ENCODE results near the gene NCBP1.
"Not testable (repeated sequence)": the region's sequence is repeated elsewhere in the genome, so short reads cannot be mapped to it uniquely, and the experiment has no call there.

Gene NCBP1

DNA sequence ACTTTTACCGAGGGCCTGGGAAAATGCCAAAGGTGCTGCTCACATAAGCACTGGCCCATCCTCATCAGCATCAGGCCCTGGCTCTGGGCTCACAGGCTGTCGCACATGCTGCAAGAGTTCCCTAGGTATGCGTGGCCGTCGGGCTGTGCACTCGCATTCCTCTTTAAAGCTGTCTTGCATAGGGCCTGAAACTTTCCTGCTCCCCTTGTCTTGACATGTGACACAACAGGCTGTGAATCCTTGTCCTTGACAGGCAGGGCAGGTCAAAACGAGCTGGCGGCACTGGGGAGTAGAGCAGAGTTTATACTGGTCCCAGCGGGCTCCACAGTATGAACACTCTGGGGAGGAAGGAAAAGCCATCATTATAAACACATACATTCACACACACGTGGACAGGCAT lies 31.2 kb upstream of the NCBP1 start:
- Mint-ChIP-seq H3K4me3 (no peak overlapping the region), H3K27me3 (no peaks in the 10 kb centered on the region), H3K4me1 (peaks cover 6% of the 10 kb centered on the region), H3K9me3 (no peaks in the 10 kb centered on the region), H3K27ac (no peak overlapping the region), H3K36me3 (peaks cover 29% of the 10 kb centered on the region)
- ATAC-seq (ENCODE audit: low read depth) = no peak
- no peak for DNase-seq (ENCODE audit: low spot score in 2 of 2)

DNA sequence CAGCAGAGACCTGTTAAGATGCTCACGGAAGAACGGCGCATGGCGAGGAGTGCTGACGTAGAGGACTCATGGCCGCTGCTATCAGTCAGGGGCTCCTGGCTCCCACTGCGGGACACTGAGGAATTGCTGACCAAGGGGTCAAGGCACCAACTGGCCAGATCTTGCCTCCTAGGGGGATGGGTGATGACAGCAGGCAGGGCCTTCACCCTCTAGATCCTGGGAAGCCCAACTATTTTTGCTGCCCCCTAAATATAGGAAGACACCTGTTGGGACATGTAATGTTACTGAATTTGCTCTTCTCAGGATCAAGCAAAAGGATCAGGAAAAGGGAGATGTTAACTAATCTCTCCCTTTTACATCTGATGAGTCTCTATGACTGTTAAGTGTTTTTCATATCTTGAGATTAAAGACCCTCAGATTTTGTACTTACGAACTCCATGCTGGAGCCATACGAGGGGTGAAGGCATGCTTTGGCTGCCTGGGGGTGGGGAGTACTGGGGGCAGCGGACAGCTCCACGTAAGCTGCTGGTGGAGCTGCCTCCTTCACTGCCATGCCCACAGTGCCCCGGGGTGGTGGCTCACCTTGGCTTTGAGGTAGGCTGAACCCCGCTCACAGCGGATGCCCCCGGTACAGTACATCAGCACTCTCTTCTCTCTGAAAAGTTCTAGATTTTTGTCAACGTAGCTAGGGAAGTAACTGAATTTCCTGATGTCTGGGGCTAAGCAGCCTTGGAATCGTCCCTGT lies 28.5 kb upstream of the NCBP1 start:
- peak overlapping the region; percentile 16 for H3K27ac Mint-ChIP-seq
- no peaks in the 10 kb centered on the region for H3K27me3 Mint-ChIP-seq
- peaks cover 30% of the 10 kb centered on the region for H3K36me3 Mint-ChIP-seq
- no peaks in the 10 kb centered on the region for H3K4me1 Mint-ChIP-seq
- H3K9me3 Mint-ChIP-seq = no peaks in the 10 kb centered on the region
- H3K4me3 Mint-ChIP-seq = no peak overlapping the region
- DNase-seq (ENCODE audit: low spot score in 2 of 2) (no peak), ATAC-seq (ENCODE audit: low read depth) (no peak)

DNA sequence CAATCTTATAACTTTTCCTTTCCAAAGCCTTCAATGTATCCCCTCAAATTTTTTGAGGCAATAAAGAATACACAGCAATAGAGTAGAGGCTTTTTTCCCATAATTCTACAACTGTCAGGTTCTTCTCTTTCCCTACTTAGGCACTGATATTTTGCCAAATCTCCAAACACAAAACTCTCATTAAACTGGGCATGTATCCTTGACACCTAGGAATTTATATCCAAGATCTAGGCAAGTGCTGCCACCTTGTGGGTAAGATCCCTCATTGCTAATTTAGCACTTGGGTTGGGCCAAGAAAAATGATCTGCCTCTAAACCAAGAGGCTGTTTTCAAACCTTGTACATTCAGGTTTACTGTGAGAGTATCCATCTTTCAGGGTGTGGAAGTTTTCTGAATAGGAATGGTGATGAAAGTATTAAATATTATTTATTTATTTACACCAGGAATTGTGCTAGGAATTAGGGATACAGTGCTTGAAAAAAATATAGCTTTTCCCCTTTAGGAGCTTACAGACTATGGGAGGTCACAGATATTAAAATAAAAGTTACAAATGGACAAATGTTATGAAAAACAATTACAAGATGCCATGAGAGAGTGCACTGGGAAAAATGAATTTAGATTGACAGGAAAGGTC lies 18.1 kb upstream of the NCBP1 start:
- Mint-ChIP-seq H3K4me3 (no peak overlapping the region), H3K4me1 (peaks cover 4% of the 10 kb centered on the region), H3K36me3 (peaks cover 22% of the 10 kb centered on the region), H3K27me3 (no peaks in the 10 kb centered on the region), H3K9me3 (no peaks in the 10 kb centered on the region), H3K27ac (no peak overlapping the region)
- ATAC-seq (ENCODE audit: low read depth) (peak; percentile 49), DNase-seq (ENCODE audit: low spot score in 2 of 2) (peak; percentile 45 to 46)

DNA sequence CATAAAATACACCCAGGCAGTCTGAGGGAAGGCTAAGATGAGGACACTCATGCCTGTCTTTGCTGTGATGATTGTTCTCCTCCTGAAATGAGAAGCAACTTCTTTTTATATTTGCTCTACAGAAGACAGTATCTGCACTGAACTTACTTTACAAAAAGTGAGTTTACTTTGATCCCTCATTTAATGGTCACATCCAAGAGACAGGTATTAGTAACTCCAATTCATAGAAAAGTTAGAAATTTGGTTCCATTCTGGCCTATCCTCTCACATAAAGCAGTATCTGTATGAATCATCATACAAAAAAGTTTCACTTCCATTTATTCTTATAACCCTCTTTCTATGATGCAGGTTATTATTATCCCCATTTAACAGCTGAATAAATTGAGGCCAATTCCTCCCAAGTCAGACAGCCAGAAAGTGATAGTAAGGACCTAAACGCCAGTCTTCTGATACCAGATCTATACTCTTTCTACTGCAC lies 15.6 kb upstream of the NCBP1 start:
- Mint-ChIP-seq H3K4me1 (peaks cover 4% of the 10 kb centered on the region), H3K27me3 (no peaks in the 10 kb centered on the region), H3K4me3 (no peak overlapping the region), H3K9me3 (no peaks in the 10 kb centered on the region), H3K27ac (peak overlapping the region; percentile 71), H3K36me3 (peaks cover 18% of the 10 kb centered on the region)
- ATAC-seq (ENCODE audit: low read depth) = peak; percentile 45
- no peak for DNase-seq (ENCODE audit: low spot score in 2 of 2)

DNA sequence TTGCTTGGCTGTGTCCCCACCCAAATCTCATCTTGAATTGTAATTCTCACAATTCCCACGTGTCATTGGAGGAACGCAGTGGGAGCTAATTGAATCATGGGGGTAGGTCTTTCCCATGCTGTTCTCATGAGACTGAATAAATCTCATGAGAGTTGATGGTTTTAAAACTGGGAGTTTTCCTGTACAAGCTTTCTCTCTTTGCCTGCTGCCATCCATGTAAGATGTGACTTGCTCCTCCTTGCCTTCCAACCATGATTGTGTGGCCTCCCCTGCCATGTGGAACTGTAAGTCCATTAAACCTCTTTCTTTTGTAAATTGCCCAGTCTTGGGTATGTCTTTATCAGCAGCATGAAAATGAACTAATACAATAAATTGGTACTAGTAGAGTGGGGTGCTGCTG lies 13.6 kb upstream of the NCBP1 start:
- DNase-seq (ENCODE audit: low spot score in 2 of 2); H3K4me1 Mint-ChIP-seq; ATAC-seq (ENCODE audit: low read depth); H3K27me3 Mint-ChIP-seq; H3K4me3 Mint-ChIP-seq; H3K9me3 Mint-ChIP-seq; H3K27ac Mint-ChIP-seq: not testable (repeated sequence)
- H3K36me3 Mint-ChIP-seq = peaks cover 23% of the 10 kb centered on the region

DNA sequence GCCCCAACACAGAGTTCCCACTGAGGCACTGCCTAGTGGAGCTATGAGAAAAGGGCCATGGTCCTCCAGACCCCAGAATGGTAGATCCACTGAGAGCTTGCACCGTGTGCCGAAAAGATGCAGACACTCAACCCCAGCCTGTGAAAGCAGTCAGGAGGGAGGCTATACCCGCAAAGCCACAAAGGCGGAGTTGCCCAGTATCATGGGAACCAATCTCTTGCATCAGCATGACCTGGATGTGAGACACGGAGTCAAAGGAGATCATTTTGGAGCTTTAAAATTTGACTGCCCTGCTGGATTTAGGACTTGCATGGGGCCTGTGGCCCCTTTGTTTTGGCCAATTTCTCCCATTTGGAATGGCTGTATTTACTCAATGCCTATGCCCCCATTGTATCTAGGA lies 11.1 kb upstream of the NCBP1 start:
- H3K9me3 Mint-ChIP-seq; H3K27ac Mint-ChIP-seq; ATAC-seq (ENCODE audit: low read depth); DNase-seq (ENCODE audit: low spot score in 2 of 2); H3K4me3 Mint-ChIP-seq; H3K27me3 Mint-ChIP-seq; H3K4me1 Mint-ChIP-seq: not testable (repeated sequence)
- peaks cover 18% of the 10 kb centered on the region for H3K36me3 Mint-ChIP-seq

DNA sequence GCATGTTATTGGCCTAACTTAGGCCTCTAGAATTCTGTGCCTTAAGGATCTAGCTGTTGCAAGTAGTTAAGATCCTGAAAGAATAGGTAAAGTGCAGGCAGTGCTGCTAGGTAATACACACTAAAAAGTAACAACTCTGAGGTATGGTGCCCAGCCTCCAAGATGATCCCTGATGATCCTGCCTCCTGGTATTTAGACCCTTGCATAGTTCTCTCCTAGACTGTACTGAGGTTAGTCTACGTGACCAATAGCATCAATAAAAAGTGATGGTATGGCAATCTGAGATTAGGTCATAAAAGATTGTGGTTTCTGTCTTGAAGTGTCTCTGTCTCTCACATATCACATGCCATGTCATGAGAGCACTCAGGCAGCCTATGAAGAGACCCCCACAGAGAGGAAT lies 9.7 kb upstream of the NCBP1 start:
- no peak for ATAC-seq (ENCODE audit: low read depth)
- Mint-ChIP-seq H3K9me3 (no peaks in the 10 kb centered on the region), H3K36me3 (peaks cover 18% of the 10 kb centered on the region), H3K4me1 (peaks cover 2% of the 10 kb centered on the region), H3K27me3 (no peaks in the 10 kb centered on the region), H3K4me3 (no peak overlapping the region), H3K27ac (no peak overlapping the region)
- DNase-seq (ENCODE audit: low spot score in 2 of 2) = no peak

DNA sequence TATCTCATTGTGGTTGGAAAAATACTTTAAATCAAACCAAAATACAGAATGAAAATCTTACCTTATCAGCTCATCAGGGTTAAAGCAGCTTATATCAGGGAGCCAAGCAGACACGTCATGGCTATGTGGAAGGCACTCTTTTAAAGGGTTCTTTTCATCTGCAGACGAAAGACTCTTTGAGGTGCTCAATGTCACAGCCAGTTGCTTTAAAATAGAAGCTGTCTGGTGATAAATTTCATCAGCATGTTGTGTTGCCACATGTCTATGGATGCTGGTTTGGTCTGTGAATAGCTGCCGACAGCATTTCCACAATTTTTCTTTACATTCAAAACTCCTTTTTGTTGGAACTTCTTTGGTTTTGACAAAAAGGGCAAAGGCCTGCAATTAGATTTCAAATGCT lies 8.0 kb upstream of the NCBP1 start:
- Mint-ChIP-seq H3K36me3 (peaks cover 15% of the 10 kb centered on the region), H3K27me3 (no peaks in the 10 kb centered on the region), H3K9me3 (no peaks in the 10 kb centered on the region), H3K27ac (no peak overlapping the region), H3K4me1 (peaks cover 11% of the 10 kb centered on the region), H3K4me3 (no peak overlapping the region)
- DNase-seq (ENCODE audit: low spot score in 2 of 2) = no peak
- no peak for ATAC-seq (ENCODE audit: low read depth)

DNA sequence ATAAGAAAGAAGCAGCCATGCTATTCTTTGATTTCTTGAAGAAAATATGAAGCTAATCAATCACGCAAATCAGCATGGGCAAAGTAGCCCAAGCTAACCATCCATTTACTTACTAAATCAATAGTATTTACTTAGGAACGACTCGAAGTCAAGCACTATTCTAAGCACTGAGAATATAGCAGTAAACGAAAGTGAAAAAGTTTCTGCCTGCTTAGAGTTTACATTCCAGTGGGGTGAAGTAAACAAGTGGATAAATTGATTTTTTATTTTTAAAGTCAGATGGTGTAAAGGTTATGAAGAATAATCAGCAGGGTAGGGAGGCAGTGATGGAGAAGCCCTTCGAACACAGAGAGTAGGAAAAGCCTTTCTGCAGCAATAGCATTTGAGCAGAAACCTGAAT lies 6.0 kb upstream of the NCBP1 start:
- H3K4me3 Mint-ChIP-seq = no peak overlapping the region
- no peaks in the 10 kb centered on the region for H3K27me3 Mint-ChIP-seq
- ATAC-seq (ENCODE audit: low read depth) = no peak
- H3K27ac Mint-ChIP-seq = no peak overlapping the region
- no peaks in the 10 kb centered on the region for H3K9me3 Mint-ChIP-seq
- peaks cover 20% of the 10 kb centered on the region for H3K4me1 Mint-ChIP-seq
- peaks cover 8% of the 10 kb centered on the region for H3K36me3 Mint-ChIP-seq
- no peak for DNase-seq (ENCODE audit: low spot score in 2 of 2)

DNA sequence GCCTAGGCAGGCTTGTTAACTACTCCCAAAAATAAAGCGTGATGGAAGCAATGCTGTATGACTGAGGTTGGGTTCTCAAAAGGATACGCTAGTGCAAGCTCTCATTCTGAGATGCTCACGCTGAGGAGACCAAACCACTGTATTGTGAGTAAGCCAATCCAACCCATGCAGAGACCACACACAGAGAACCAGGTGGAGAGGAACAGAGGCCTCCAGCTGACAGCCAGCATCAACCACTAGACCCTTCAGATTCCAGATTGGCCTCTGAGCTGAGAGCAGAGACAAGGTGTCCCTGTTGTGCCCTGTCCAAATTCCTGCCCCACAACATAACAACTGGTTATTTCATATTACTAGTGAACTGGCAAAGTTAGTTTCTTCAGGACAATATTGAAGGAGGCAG lies 5.0 kb upstream of the NCBP1 start:
- DNase-seq (ENCODE audit: low spot score in 2 of 2) (no peak), ATAC-seq (ENCODE audit: low read depth) (no peak)
- Mint-ChIP-seq H3K9me3 (no peaks in the 10 kb centered on the region), H3K4me3 (no peak overlapping the region), H3K27ac (peak overlapping the region; percentile 40), H3K36me3 (peaks cover 6% of the 10 kb centered on the region), H3K4me1 (peaks cover 20% of the 10 kb centered on the region), H3K27me3 (no peaks in the 10 kb centered on the region)

DNA sequence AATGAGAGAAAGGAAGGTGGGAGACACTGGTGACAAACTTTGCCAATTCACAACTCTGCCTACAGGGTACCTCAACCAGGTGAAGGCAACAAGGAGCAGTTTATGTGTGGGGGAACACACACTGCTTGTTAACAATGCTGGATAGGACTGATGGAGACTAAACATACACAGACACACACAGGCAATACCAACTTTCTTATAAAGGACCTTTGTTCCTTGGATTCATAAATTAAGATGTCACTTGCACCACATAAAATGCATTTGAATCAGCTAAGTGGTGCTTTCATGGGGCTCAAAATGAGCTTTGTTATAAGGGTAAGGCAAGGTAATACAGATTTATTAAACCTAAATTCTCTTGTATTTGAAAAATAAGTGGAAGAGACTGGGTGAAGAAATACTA lies 4.5 kb upstream of the NCBP1 start:
- no peaks in the 10 kb centered on the region for H3K9me3 Mint-ChIP-seq
- peaks cover 23% of the 10 kb centered on the region for H3K4me1 Mint-ChIP-seq
- H3K27me3 Mint-ChIP-seq = no peaks in the 10 kb centered on the region
- ATAC-seq (ENCODE audit: low read depth) (no peak), DNase-seq (ENCODE audit: low spot score in 2 of 2) (no peak)
- peak overlapping the region; percentile 40 for H3K27ac Mint-ChIP-seq
- H3K4me3 Mint-ChIP-seq = no peak overlapping the region
- H3K36me3 Mint-ChIP-seq = peaks cover 6% of the 10 kb centered on the region

DNA sequence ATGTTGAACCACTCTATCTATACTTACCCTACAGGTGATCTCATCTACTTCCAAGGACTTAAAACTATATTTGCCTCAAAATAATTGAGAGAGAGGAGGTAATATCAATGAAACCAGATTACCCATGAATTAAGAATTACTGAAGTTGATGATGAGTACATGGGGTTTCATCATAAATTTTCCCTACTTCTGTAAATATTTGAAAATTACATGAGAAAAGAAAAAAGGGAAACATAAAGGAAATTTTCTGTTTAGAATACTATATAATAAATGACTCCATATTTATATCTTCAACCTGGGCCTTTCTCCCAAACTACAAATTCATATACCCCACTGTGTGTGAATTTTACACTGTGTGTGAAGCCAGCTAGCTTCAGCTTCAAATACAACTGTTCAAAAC lies 3.0 kb upstream of the NCBP1 start:
- Mint-ChIP-seq H3K4me1 (peaks cover 27% of the 10 kb centered on the region), H3K27ac (no peak overlapping the region), H3K36me3 (peaks cover 2% of the 10 kb centered on the region), H3K4me3 (no peak overlapping the region), H3K27me3 (no peaks in the 10 kb centered on the region), H3K9me3 (no peaks in the 10 kb centered on the region)
- DNase-seq (ENCODE audit: low spot score in 2 of 2) (no peak), ATAC-seq (ENCODE audit: low read depth) (no peak)

DNA sequence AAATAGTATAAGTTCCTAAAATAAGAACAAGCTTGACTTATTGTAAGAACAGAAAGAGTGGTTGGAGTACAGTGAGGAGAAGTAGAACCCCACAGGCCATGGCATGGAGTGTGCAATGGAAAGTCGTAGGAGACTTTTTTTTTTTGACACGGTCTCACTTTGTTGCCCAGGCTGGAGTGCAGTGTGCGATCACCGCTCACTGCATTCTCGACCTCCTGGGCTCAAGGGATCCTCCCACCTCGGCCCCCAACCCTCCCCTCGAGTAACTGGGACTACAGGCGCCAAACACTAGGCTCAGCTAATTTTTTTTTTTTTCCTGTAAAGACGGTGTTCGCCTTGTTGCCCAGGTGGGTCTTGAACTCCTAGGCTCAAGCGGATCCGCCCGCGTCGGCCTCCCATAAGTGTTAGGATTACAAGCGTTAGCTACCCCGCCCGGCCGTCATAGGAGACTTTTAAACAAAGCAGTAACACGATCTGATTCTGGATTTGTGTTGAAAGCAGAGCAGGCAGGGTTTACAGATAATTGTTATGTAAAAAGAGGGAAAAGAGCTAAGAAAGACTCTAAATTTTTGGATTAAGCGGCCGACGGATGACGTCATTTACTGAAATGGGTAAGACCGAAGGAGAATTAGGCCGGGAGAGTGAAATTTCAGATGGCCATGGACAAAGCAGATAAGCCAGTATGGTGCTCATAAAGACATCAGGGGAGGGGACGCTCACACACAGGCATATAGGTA lies 1.2 kb upstream of the NCBP1 start:
- DNase-seq (ENCODE audit: low spot score in 2 of 2) (no peak), ATAC-seq (ENCODE audit: low read depth) (no peak)
- Mint-ChIP-seq H3K36me3 (peaks cover 2% of the 10 kb centered on the region), H3K27ac (peak overlapping the region; percentile 99), H3K9me3 (no peaks in the 10 kb centered on the region), H3K4me3 (peak overlapping the region; percentile 99), H3K27me3 (no peaks in the 10 kb centered on the region), H3K4me1 (peaks cover 36% of the 10 kb centered on the region)

DNA sequence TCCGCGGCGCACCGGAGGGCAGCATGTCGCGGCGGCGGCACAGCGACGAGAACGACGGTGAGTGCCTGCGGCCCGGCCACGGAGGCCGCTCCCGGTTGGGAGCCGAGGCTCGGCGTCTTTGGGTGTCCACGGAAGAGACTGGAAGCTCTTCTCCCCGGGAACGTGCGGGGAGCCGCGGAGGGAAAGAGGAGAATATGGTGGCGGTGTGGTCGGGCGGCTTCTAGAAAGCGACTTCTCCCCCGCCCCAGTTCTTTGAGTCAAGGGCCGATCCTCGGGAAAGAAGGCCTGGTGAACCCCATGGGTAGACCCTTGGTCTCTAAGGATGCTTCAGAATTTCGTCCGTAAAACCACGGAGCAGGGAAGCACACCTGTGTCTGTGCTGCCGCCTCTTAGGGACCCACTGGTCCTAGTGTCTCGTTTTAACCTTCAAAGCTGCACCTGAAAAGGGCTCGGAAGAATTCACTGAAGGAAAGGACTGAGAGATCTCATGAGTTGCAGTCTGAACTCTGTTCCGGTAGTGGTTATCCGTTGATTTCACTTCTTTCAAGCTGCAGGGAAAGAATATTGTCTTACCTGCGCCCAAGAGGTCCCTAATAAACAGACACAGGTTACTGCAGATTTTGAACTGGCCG lies 354 bp downstream of the NCBP1 start:
- Mint-ChIP-seq H3K27ac (peak overlapping the region; percentile 99), H3K9me3 (no peaks in the 10 kb centered on the region), H3K4me3 (peak overlapping the region; percentile 99), H3K27me3 (no peaks in the 10 kb centered on the region), H3K4me1 (peaks cover 44% of the 10 kb centered on the region), H3K36me3 (peaks cover 2% of the 10 kb centered on the region)
- DNase-seq (ENCODE audit: low spot score in 2 of 2) (no peak), ATAC-seq (ENCODE audit: low read depth) (no peak)

All from memory B cell (primary cell).